Fibroblast of lung (primary cell): ENCODE data around the gene SLC38A1. TPM values are rescaled to one million over a fixed set of nuclear protein-coding genes. Genes with fewer than 3 reads are reported as not detected.

Experiments used
- DNase-seq, 2 donors: peaks; one replicate each; pipeline versions ENCODE4 v3.0.0 to v3.0.0-alpha.2; 2010; ENCODE audit warnings: low read depth in 2 of 2
- H2AFZ ChIP-seq: 2 replicates; pipeline ENCODE4 v1.5.1; 2012; ENCODE audit warnings: low read length, control low read depth, inconsistent platforms
- H3K27ac ChIP-seq: 2 replicates; pipeline ENCODE4 v1.5.1; 2011; ENCODE audit warnings: low read length, control low read depth; ENCODE audit not compliant: insufficient read depth
- H3K27me3 ChIP-seq: 2 replicates; pipeline ENCODE4 v1.5.1; 2011; ENCODE audit warnings: mild to moderate bottlenecking, low read length; ENCODE audit not compliant: control insufficient read depth, insufficient read depth
- H3K36me3 ChIP-seq: 2 replicates; pipeline ENCODE4 v1.5.1; 2011; ENCODE audit warnings: low read length; ENCODE audit not compliant: control insufficient read depth, insufficient read depth
- H3K4me1 ChIP-seq: 2 replicates; pipeline ENCODE4 v1.5.1; 2011; ENCODE audit warnings: low read length; ENCODE audit not compliant: control insufficient read depth, insufficient read depth; ENCODE audit errors: extremely low read depth
- H3K4me2 ChIP-seq: 2 replicates; pipeline ENCODE4 v1.5.1; 2011; ENCODE audit warnings: low read length, control low read depth; ENCODE audit not compliant: insufficient read depth; ENCODE audit errors: extremely low read depth
- H3K4me3 ChIP-seq, 4 experiments: fragments of 200-600 bp in 1 of 4; sonication (generic) in 1 of 4; replicated peaks in 1 of 4; 2 replicates each; pipeline ENCODE4 v1.5.1; 2011 to 2016; ENCODE audit warnings: low read length in 4 of 4, low read depth in 3 of 4, mild to moderate bottlenecking in 3 of 4, control low read depth in 2 of 4, inconsistent platforms in 1 of 4, mixed read lengths in 1 of 4; ENCODE audit not compliant: insufficient read depth in 1 of 4; ENCODE audit errors: control extremely low read depth in 1 of 4
- H3K79me2 ChIP-seq: 2 replicates; pipeline ENCODE4 v1.5.1; 2012; ENCODE audit warnings: mild to moderate bottlenecking, low read length, inconsistent platforms; ENCODE audit not compliant: control insufficient read depth, insufficient read depth
- H3K9ac ChIP-seq: 2 replicates; pipeline ENCODE4 v1.5.1; 2011; ENCODE audit warnings: mild to moderate bottlenecking, low read length, control low read depth; ENCODE audit not compliant: insufficient read depth
- H3K9me3 ChIP-seq: 2 replicates; pipeline ENCODE4 v1.5.1; 2012; ENCODE audit warnings: low read depth, low read length; ENCODE audit not compliant: control insufficient read depth, insufficient read depth
- H4K20me1 ChIP-seq: 2 replicates; pipeline ENCODE4 v1.5.1; 2011; ENCODE audit warnings: low read length; ENCODE audit not compliant: control insufficient read depth, insufficient read depth; ENCODE audit errors: extremely low read depth
- CTCF ChIP-seq, 2 donors: IDR thresholded peaks in 1 of 2; conservative IDR thresholded peaks in 1 of 2; 1 replicate in 1 of 2; 2 replicates in 1 of 2; pipeline ENCODE4 v1.5.1; 2011 to 2012; ENCODE audit warnings: low read length in 2 of 2, control low read depth in 1 of 2, inconsistent platforms in 1 of 2, low read depth in 1 of 2, mild to moderate bottlenecking in 1 of 2
- EZH2 ChIP-seq: IDR thresholded peaks from 2 replicates; pipeline ENCODE4 v1.5.1; 2012; ENCODE audit warnings: low read length, control low read depth, mild to moderate bottlenecking; ENCODE audit errors: missing control alignments
- polyA minus RNA-seq: library from RNA; depleted of rRNA, polyadenylated mRNA; stranded (reverse); fragments of >200 nt; gene quantifications from 2 replicates; pipeline ENCODE4 v1.2.3, GENCODE V29; 2011; ENCODE audit warnings: low replicate concordance
- polyA plus RNA-seq, 2 donors: library from polyadenylated mRNA; depleted of rRNA in 1 of 2; stranded (reverse) in 1 of 2; unstranded in 1 of 2; fragments of >200 nt; gene quantifications; 2 replicates each; pipeline ENCODE4 v1.2.1, GENCODE V29; 2011 to 2012; ENCODE audit warnings: missing spikeins in 1 of 2
- total RNA-seq: library from RNA; depleted of rRNA; stranded (reverse); fragments of >200 nt; gene quantifications from 2 replicates; pipeline ENCODE4 v1.2.1, GENCODE V29; 2014

Gene SLC38A1
- total RNA-seq: 59.3 and 88.8 TPM in 2 replicates
- 24.3 and 38.0 TPM in 2 replicates for polyA plus RNA-seq
- polyA plus RNA-seq (2012): 15.2 and 21.8 TPM in 2 replicates
- 15.3 and 39.0 TPM in 2 replicates for polyA minus RNA-seq

- Histone ChIP-seq H3K4me1 (peaks cover 4% of the 10 kb centered on the region), H3K4me2 (peak within 1 kb of the TSS; percentile 85), H3K9ac (peak within 1 kb of the TSS; percentile 54), H3K9me3 (no peaks in the 10 kb centered on the region), H3K36me3 (no peaks in the 10 kb centered on the region), H3K79me2 (peaks cover 20% of the 10 kb centered on the region), H4K20me1 (no peaks in the 10 kb centered on the region), H3K4me3 (peak within 1 kb of the TSS; percentile 65 to 90 (median 84)), H3K27me3 (peaks cover 2% of the 10 kb centered on the region), H2AFZ (peak within 1 kb of the TSS; percentile 73), H3K27ac (peak within 1 kb of the TSS; percentile 75)
- TF ChIP-seq CTCF (conservative IDR thresholded peaks at IDR 0.05 in 1 of 2, IDR thresholded peaks at IDR 0.05 in 1 of 2; ENCODE audit: low read depth in 1 of 2, low read length in 2 of 2) (no peak), EZH2 (no peak)
- DNase-seq: peak; percentile 72 to 80
Measured at GRCh38 chr12:46268583-46269428, at the start of gene SLC38A1. SLC38A1 (minus strand) TSS chr12:46269043; CDS start chr12:46239800, 29,243 bp downstream.

- no peak overlapping the region for H2AFZ ChIP-seq
- DNase-seq: no peak
- H3K4me2 ChIP-seq: no peak overlapping the region
- H3K9ac ChIP-seq: no peak overlapping the region
- no peaks in the 10 kb centered on the region for H3K4me1 ChIP-seq
- no peaks in the 10 kb centered on the region for H3K79me2 ChIP-seq
- H3K27me3 ChIP-seq: no peaks in the 10 kb centered on the region
- no peak overlapping the region for H3K4me3 ChIP-seq
- no peak for TF ChIP-seq EZH2
- H3K36me3 ChIP-seq: no peaks in the 10 kb centered on the region
- H3K27ac ChIP-seq: no peak overlapping the region
- H4K20me1 ChIP-seq: no peaks in the 10 kb centered on the region
- no peaks in the 10 kb centered on the region for H3K9me3 ChIP-seq
Measured at GRCh38 chr12:46318037-46318436, 49.2 kb upstream of the SLC38A1 start.

GRCh38 chr12:46304070-46304469 is 35.2 kb upstream of the SLC38A1 start:
- H3K9ac ChIP-seq: no peak overlapping the region
- no peak overlapping the region for H2AFZ ChIP-seq
- no peaks in the 10 kb centered on the region for H3K4me1 ChIP-seq
- H3K79me2 ChIP-seq: no peaks in the 10 kb centered on the region
- no peak for TF ChIP-seq EZH2
- no peak for TF ChIP-seq CTCF (conservative IDR thresholded peaks at IDR 0.05 in 1 of 2, IDR thresholded peaks at IDR 0.05 in 1 of 2; ENCODE audit: low read depth in 1 of 2, low read length in 2 of 2)
- H3K4me3 ChIP-seq: no peak overlapping the region
- H3K36me3 ChIP-seq: no peaks in the 10 kb centered on the region
- no peaks in the 10 kb centered on the region for H3K27me3 ChIP-seq
- DNase-seq: peak in 1 of 2 donors; percentile 34
- no peaks in the 10 kb centered on the region for H3K9me3 ChIP-seq
- H3K4me2 ChIP-seq: no peak overlapping the region
- H4K20me1 ChIP-seq: no peaks in the 10 kb centered on the region
- no peak overlapping the region for H3K27ac ChIP-seq
